Measurements from ENCODE around the gene UEVLD.

- TF ChIP-seq POLR2A (IDR thresholded peaks at IDR 0.05) (no peak), CTCF (IDR thresholded peaks at IDR 0.05) (no peak)
These were observed 22.1 kb downstream of the UEVLD start for GRCh38 chr11:18566406-18566805.

All from Peyer's patch (tissue), 4 donors.